Tibial nerve (tissue), 4 donors: ENCODE data around the gene FASTKD1.

Experiments
- CTCF ChIP-seq, 5 experiments: fragments of 200-600 bp in 3 of 5; fragments of 450-650 bp in 2 of 5; sonication (generic) in 3 of 5; IDR thresholded peaks; one replicate each; pipeline ENCODE4 v1.5.1; 2016 to 2019; ENCODE audit warnings: antibody characterized with exemption in 5 of 5, mild to moderate bottlenecking in 3 of 5, moderate library complexity in 2 of 5
- EP300 ChIP-seq, 2 donors: sonication (generic); formaldehyde crosslinking; IDR thresholded peaks; one replicate each; pipeline ENCODE4 v1.6.1; 2017; ENCODE audit warnings: antibody characterized with exemption in 2 of 2, mild to moderate bottlenecking in 1 of 2
- POLR2A ChIP-seq, 2 donors: fragments of 450-650 bp; IDR thresholded peaks; one replicate each; pipeline ENCODE4 v1.6.1; 2017; ENCODE audit warnings: antibody characterized with exemption in 2 of 2, mild to moderate bottlenecking in 2 of 2, moderate library complexity in 2 of 2

GRCh38 chr2:169528271-169528701, 45.4 kb downstream of the FASTKD1 start:
- TF ChIP-seq CTCF (IDR thresholded peaks at IDR 0.05) (peak; percentile 58 to 83 (median 72)), EP300 (IDR thresholded peaks at IDR 0.05) (no peak), POLR2A (IDR thresholded peaks at IDR 0.05) (no peak)
